SK-N-MC (cell line): ENCODE data around the gene HYAL2.

Source experiments
- EZH2 ChIP-seq: fragments of 200-600 bp; sonication (generic); IDR thresholded peaks from one replicate; pipeline ENCODE4 v1.6.1; 2017; ENCODE audit warnings: antibody characterized with exemption
- POLR2AphosphoS5 ChIP-seq: IDR thresholded peaks from 2 replicates; pipeline ENCODE4 v1.6.1; 2012; ENCODE audit warnings: mild to moderate bottlenecking, low read depth, low read length, borderline replicate concordance

GRCh38 chr3:50289130-50289529 is 33.4 kb downstream of the HYAL2 start:
- no peak for TF ChIP-seq POLR2AphosphoS5
- no peak for TF ChIP-seq EZH2
